OCI-LY3 (cell line): ENCODE measurements around the gene GDF9.

Experiments used
- EZH2phosphoT487 ChIP-seq: fragments of 200-600 bp; shearing (Covaris generic); IDR thresholded peaks from 2 replicates; pipeline ENCODE4 v1.6.1; 2018; ENCODE audit warnings: antibody characterized with exemption, mixed run types, low read depth
- TF ChIP-seq, protein P1 (sequence below): fragments of 200-600, 300-600 bp; sonication (generic); IDR thresholded peaks from 2 replicates; pipeline ENCODE4 v1.5.1; 2014; ENCODE audit warnings: antibody characterized with exemption, low read length, low read depth

DNA sequence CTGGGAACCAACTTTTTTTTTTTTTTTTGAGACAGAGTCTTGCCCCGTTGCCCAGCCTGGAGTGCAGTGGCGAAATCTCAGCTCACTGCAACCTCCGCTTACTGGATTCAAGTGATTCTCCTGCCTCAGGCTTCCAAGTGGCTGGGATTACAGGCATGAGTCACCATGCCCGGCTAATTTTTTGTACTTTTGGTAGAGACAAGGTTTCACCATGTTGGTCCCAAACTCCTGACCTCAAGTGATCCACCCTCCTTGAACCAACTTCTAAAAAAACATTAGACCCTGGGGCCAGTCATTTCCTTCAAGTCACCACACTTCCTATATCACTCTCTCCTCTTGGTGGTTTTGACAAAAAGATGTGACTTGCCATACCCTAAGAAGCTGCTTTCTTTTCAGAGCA, 25.0 kb downstream of the GDF9 start:
- no peak for TF ChIP-seq EZH2phosphoT487
- TF ChIP-seq, protein P1, sequence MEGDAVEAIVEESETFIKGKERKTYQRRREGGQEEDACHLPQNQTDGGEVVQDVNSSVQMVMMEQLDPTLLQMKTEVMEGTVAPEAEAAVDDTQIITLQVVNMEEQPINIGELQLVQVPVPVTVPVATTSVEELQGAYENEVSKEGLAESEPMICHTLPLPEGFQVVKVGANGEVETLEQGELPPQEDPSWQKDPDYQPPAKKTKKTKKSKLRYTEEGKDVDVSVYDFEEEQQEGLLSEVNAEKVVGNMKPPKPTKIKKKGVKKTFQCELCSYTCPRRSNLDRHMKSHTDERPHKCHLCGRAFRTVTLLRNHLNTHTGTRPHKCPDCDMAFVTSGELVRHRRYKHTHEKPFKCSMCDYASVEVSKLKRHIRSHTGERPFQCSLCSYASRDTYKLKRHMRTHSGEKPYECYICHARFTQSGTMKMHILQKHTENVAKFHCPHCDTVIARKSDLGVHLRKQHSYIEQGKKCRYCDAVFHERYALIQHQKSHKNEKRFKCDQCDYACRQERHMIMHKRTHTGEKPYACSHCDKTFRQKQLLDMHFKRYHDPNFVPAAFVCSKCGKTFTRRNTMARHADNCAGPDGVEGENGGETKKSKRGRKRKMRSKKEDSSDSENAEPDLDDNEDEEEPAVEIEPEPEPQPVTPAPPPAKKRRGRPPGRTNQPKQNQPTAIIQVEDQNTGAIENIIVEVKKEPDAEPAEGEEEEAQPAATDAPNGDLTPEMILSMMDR, result no peak
